ENCODE measurements around the gene ZNF860. TPM values are rescaled to one million over a fixed set of nuclear protein-coding genes. Genes with fewer than 3 reads are reported as not detected.

Gene ZNF860
- polyA plus RNA-seq, 3 donors: not detected

DNA sequence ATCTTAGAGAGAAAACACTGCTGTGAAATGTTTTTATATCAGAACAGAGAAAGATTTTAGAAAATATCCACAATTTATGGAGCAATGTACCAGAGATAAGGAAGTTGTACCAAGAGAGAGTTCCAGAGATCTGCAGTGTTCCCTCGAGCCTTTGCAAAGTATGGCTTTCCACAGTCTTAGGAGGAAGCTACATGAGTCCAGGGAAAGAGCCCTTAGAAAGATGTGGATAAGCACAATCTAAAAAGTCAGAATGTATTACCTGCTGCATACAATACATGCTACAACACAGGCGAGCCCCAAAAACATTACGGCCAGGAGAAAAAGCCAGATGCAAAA is 56.4 kb downstream of the ZNF860 start:
- WGBS (ENCODE audit: insufficient coverage): 94% methylated on average over 2 of the region's 3 CpGs
- Histone ChIP-seq H3K9ac (ENCODE audit: insufficient read depth, low read length, poor library complexity, severe bottlenecking) (no peak overlapping the region), H2AFZ (ENCODE audit: insufficient read depth, low read depth, low read length, poor library complexity, severe bottlenecking) (no peak overlapping the region), H3K36me3 (replicated peaks in 1 of 2; ENCODE audit: control insufficient read depth in 1 of 2, insufficient read depth in 2 of 2, low read length in 2 of 2) (no peaks in the 10 kb centered on the region), H3K4me3 (replicated peaks in 1 of 3; ENCODE audit: low read depth in 2 of 3, low read length in 3 of 3) (no peak overlapping the region), H3K4me1 (ENCODE audit: control insufficient read depth in 1 of 2, insufficient read depth in 2 of 2, low read length in 2 of 2) (no peaks in the 10 kb centered on the region), H3K27ac (ENCODE audit: low read depth in 1 of 2, low read length in 2 of 2) (no peak overlapping the region), H4K20me1 (ENCODE audit: insufficient read depth, low read length) (no peaks in the 10 kb centered on the region), H3K27me3 (ENCODE audit: control insufficient read depth in 2 of 2, insufficient read depth in 2 of 2, low read length in 2 of 2) (no peaks in the 10 kb centered on the region), H3K4me2 (replicated peaks; ENCODE audit: extremely low read depth, low read length, poor library complexity, severe bottlenecking) (no peak overlapping the region), H3K9me3 (replicated peaks in 1 of 2; ENCODE audit: control insufficient read depth in 1 of 2, insufficient read depth in 1 of 2, low read length in 2 of 2) (peaks cover 12 to 19% of the 10 kb centered on the region in 2 donors), H3K79me2 (ENCODE audit: insufficient read depth, low read length) (no peaks in the 10 kb centered on the region)
- H3K36me3 Mint-ChIP-seq: no peaks in the 10 kb centered on the region
- TF ChIP-seq, protein P1, sequence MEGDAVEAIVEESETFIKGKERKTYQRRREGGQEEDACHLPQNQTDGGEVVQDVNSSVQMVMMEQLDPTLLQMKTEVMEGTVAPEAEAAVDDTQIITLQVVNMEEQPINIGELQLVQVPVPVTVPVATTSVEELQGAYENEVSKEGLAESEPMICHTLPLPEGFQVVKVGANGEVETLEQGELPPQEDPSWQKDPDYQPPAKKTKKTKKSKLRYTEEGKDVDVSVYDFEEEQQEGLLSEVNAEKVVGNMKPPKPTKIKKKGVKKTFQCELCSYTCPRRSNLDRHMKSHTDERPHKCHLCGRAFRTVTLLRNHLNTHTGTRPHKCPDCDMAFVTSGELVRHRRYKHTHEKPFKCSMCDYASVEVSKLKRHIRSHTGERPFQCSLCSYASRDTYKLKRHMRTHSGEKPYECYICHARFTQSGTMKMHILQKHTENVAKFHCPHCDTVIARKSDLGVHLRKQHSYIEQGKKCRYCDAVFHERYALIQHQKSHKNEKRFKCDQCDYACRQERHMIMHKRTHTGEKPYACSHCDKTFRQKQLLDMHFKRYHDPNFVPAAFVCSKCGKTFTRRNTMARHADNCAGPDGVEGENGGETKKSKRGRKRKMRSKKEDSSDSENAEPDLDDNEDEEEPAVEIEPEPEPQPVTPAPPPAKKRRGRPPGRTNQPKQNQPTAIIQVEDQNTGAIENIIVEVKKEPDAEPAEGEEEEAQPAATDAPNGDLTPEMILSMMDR (IDR thresholded peaks at IDR 0.05): no peak
- no peak overlapping the region for H3K27ac Mint-ChIP-seq
- peaks cover 11 to 24% (median 16%) of the 10 kb centered on the region in 7 donors for H3K9me3 Mint-ChIP-seq
- DNase-seq: no peak
- peaks cover 3% of the 10 kb centered on the region for H3K4me1 Mint-ChIP-seq
- intact Hi-C loops (cut with micrococcal nuclease): no loop called here
- peaks cover 0 to 3% (median 3%) of the 10 kb centered on the region in 3 donors for H3K27me3 Mint-ChIP-seq (ENCODE audit: low read depth in 3 of 3)
- no peak overlapping the region for H3K4me3 Mint-ChIP-seq

GRCh38 chr3:32041316-32041715 is 59.8 kb downstream of the ZNF860 start:
- peaks cover 0 to 3% (median 0%) of the 10 kb centered on the region in 3 donors for H3K27me3 Mint-ChIP-seq (ENCODE audit: low read depth in 3 of 3)
- DNase-seq: no peak
- no peaks in the 10 kb centered on the region for H3K4me1 ChIP-seq (ENCODE audit: control insufficient read depth in 1 of 2, insufficient read depth in 2 of 2, low read length in 2 of 2)
- H3K36me3 ChIP-seq (replicated peaks in 1 of 2; ENCODE audit: control insufficient read depth in 1 of 2, insufficient read depth in 2 of 2, low read length in 2 of 2): no peaks in the 10 kb centered on the region
- peaks cover 3% of the 10 kb centered on the region for H3K4me1 Mint-ChIP-seq
- TF ChIP-seq, protein P1 (IDR thresholded peaks at IDR 0.05): no peak
- H3K4me2 ChIP-seq (replicated peaks; ENCODE audit: extremely low read depth, low read length, poor library complexity, severe bottlenecking): no peak overlapping the region
- intact Hi-C loops (cut with micrococcal nuclease): no loop called here
- H3K9ac ChIP-seq (ENCODE audit: insufficient read depth, low read length, poor library complexity, severe bottlenecking): no peak overlapping the region
- no peak overlapping the region for H3K27ac Mint-ChIP-seq
- no peak overlapping the region for H3K27ac ChIP-seq (ENCODE audit: low read depth in 1 of 2, low read length in 2 of 2)
- no peaks in the 10 kb centered on the region for H3K79me2 ChIP-seq (ENCODE audit: insufficient read depth, low read length)
- peaks cover 17 to 28% of the 10 kb centered on the region in 2 donors for H3K9me3 ChIP-seq (replicated peaks in 1 of 2; ENCODE audit: control insufficient read depth in 1 of 2, insufficient read depth in 1 of 2, low read length in 2 of 2)
- H3K36me3 Mint-ChIP-seq: no peaks in the 10 kb centered on the region
- H3K9me3 Mint-ChIP-seq: peaks cover 11 to 34% (median 24%) of the 10 kb centered on the region in 7 donors
- H3K27me3 ChIP-seq (ENCODE audit: control insufficient read depth in 2 of 2, insufficient read depth in 2 of 2, low read length in 2 of 2): no peaks in the 10 kb centered on the region
- WGBS (ENCODE audit: insufficient coverage): 100% methylated on average over 3 of the region's 4 CpGs
- no peak overlapping the region for H3K4me3 ChIP-seq (replicated peaks in 1 of 3; ENCODE audit: low read depth in 2 of 3, low read length in 3 of 3)
- H2AFZ ChIP-seq (ENCODE audit: insufficient read depth, low read depth, low read length, poor library complexity, severe bottlenecking): no peak overlapping the region
- H3K4me3 Mint-ChIP-seq: no peak overlapping the region
- no peaks in the 10 kb centered on the region for H4K20me1 ChIP-seq (ENCODE audit: insufficient read depth, low read length)

Small RNAs within 50 kb of the gene (small RNA-seq; reads per million reads assigned to genes)
- gene RF00402 (ENCODE audit: insufficient read length, low read depth): not detected

Other genes with a start within 250 kb of the ZNF860 start
- under 1 TPM in 1 of 3 donors, not detected in 2; 0.03 TPM for gene OSBPL10, start 488 bp upstream of the ZNF860 start, polyA plus RNA-seq
- gene GPD1L, start 124.9 kb downstream of the ZNF860 start, polyA plus RNA-seq: 10 to 100 TPM in 2 of 3 donors, 1 to 10 TPM in 1; 4.9 to 11.8 (median 10.2) TPM

Measured in CD14-positive monocyte (primary cell).